K562 (cell line): Measurements from ENCODE around the gene MPL. TPM values are rescaled to one million over a fixed set of nuclear protein-coding genes. Genes with fewer than 3 reads are reported as not detected.

Source experiments
- ATAC-seq: fragments of 200-7000 bp; cut with Tn5 transposase; 3 replicates; pipeline ENCODE4 v1.9.1; 2020; ENCODE audit warnings: moderate library complexity
- BruUV-seq: library from RNA; stranded (reverse); fragments of 400-500 nt; replicated peaks from 2 replicates; lab custom pipeline; 2021; lab: Mats Ljungman, UMichigan
- CTCF ChIA-PET: fragments of 300-600 bp; formaldehyde crosslinking; extraction: SDS; loops from one replicate; lab custom pipeline; 2021; ENCODE audit warnings: low intra/inter-chr PET ratio; lab: Yijun Ruan, JAX
- POLR2A ChIA-PET: fragments of 300-600, 350-650 bp; sonication (Branson Sonifier 250); formaldehyde crosslinking; extraction: SDS; loops from one replicate; lab custom pipeline; 2021; ENCODE audit warnings: antibody characterized with exemption, inconsistent platforms; lab: Yijun Ruan, JAX
- DNase-seq, 4 experiments: peaks; one replicate each; pipeline versions ENCODE4 v3.0.0 to v3.0.0-alpha.2; 2011 to 2018; ENCODE audit warnings: low spot score in 3 of 4, mixed read lengths in 3 of 4; ENCODE audit errors: extremely low read depth in 1 of 4
- FAIRE-seq: peaks from 2 replicates; lab custom pipeline; 2011; peaks lifted over from hg19 to GRCh38; lab: Jason Lieb, UNC
- H2AFZ ChIP-seq: 2 replicates; pipeline ENCODE4 v1.6.0; 2011; ENCODE audit warnings: low read depth, low read length, control low read depth, inconsistent platforms
- H3K27ac ChIP-seq: fragments of 200-600 bp; 3 replicates; pipeline ENCODE4 v1.8.0; 2011; ENCODE audit warnings: low read depth, mild to moderate bottlenecking, control low read depth, inconsistent platforms, low read length, moderate library complexity, mixed read lengths; ENCODE audit errors: extremely low read depth
- H3K27me3 ChIP-seq, 2 experiments: fragments of 300-600 bp in 1 of 2; 2 replicates in 1 of 2; 3 replicates in 1 of 2; pipeline versions ENCODE4 v1.6.0 to v1.8.0; 2011; ENCODE audit warnings: inconsistent platforms in 2 of 2, low read length in 2 of 2, mild to moderate bottlenecking in 1 of 2, mixed read lengths in 1 of 2, moderate library complexity in 1 of 2; ENCODE audit not compliant: control insufficient read depth in 2 of 2, insufficient read depth in 2 of 2
- H3K36me3 ChIP-seq: fragments of 300-600 bp; 3 replicates; pipeline ENCODE4 v1.8.0; 2011; ENCODE audit warnings: mild to moderate bottlenecking, low read length, inconsistent platforms; ENCODE audit not compliant: control insufficient read depth, insufficient read depth
- H3K4me1 ChIP-seq, 2 experiments: fragments of 200-600 bp in 1 of 2; replicated peaks in 1 of 2; 2 replicates in 1 of 2; 3 replicates in 1 of 2; pipeline versions ENCODE4 v1.5.1 to v1.8.0; 2011; ENCODE audit warnings: inconsistent platforms in 2 of 2, low read length in 2 of 2, mild to moderate bottlenecking in 1 of 2, mixed read lengths in 1 of 2, moderate library complexity in 1 of 2; ENCODE audit not compliant: control insufficient read depth in 2 of 2, insufficient read depth in 2 of 2
- H3K4me2 ChIP-seq: 2 replicates; pipeline ENCODE4 v1.6.1; 2011; ENCODE audit warnings: low read length, control low read depth, inconsistent platforms, mixed read lengths; ENCODE audit not compliant: insufficient read depth
- H3K4me3 ChIP-seq: fragments of 200-600 bp; sonication (generic), shearing (Covaris generic); 2 replicates; pipeline ENCODE4 v1.5.1; 2016; ENCODE audit warnings: control low read depth, inconsistent platforms
- H3K79me2 ChIP-seq: fragments of 200-600 bp; 3 replicates; pipeline ENCODE4 v1.8.0; 2011; ENCODE audit warnings: low read length, inconsistent platforms; ENCODE audit not compliant: control insufficient read depth, insufficient read depth
- H3K9ac ChIP-seq, 2 experiments: 2 replicates each; pipeline versions ENCODE4 v1.6.0 to v1.6.1; 2011; ENCODE audit warnings: low read depth in 2 of 2, low read length in 2 of 2, control low read depth in 1 of 2, inconsistent platforms in 1 of 2, mild to moderate bottlenecking in 1 of 2, mixed read lengths in 1 of 2; ENCODE audit not compliant: insufficient read depth in 1 of 2
- H3K9me1 ChIP-seq: one replicate; pipeline ENCODE4 v1.6.0; 2011; ENCODE audit warnings: inconsistent platforms, mild to moderate bottlenecking, low read length, moderate library complexity; ENCODE audit not compliant: control insufficient read depth, insufficient read depth
- H3K9me3 ChIP-seq: replicated peaks from 2 replicates; pipeline ENCODE4 v1.5.1; 2011; ENCODE audit warnings: low read depth, low read length, inconsistent platforms; ENCODE audit not compliant: control insufficient read depth, insufficient read depth
- H4K20me1 ChIP-seq: replicated peaks from 2 replicates; pipeline ENCODE4 v1.6.1; 2011; ENCODE audit warnings: low read length, inconsistent platforms, mixed read lengths; ENCODE audit not compliant: control insufficient read depth, insufficient read depth
- BACH1 ChIP-seq: fragments of 200-800 bp; sonication (Bioruptor generic); IDR thresholded peaks from 2 replicates; pipeline ENCODE4 v1.6.1; 2016; ENCODE audit warnings: missing genetic modification characterization, missing compliant biosample characterization
- BCOR ChIP-seq: fragments of 450-650 bp; IDR thresholded peaks from 2 replicates; pipeline ENCODE4 v1.6.1; 2016
- CBX1 ChIP-seq: sonication (generic); IDR thresholded peaks from 2 replicates; pipeline ENCODE4 v1.6.1; 2016; ENCODE audit warnings: antibody characterized with exemption, low read depth, mild to moderate bottlenecking
- CBX5 ChIP-seq: IDR thresholded peaks from 2 replicates; pipeline ENCODE4 v1.6.1; 2014; ENCODE audit warnings: low read depth, borderline replicate concordance
- EP400 ChIP-seq: fragments of 450-650 bp; IDR thresholded peaks from 2 replicates; pipeline ENCODE4 v1.6.1; 2017; ENCODE audit warnings: antibody characterized with exemption, mild to moderate bottlenecking, moderate library complexity
- EZH2 ChIP-seq: IDR thresholded peaks from 2 replicates; pipeline ENCODE4 v1.6.1; 2012; ENCODE audit warnings: low read depth, mild to moderate bottlenecking, inconsistent platforms, low read length, borderline replicate concordance
- FOSL1 ChIP-seq: fragments of 200-800 bp; sonication (Bioruptor generic); conservative IDR thresholded peaks from 2 replicates; pipeline ENCODE4 v1.6.1; 2016; ENCODE audit warnings: missing genetic modification characterization, missing compliant biosample characterization
- HMG20B ChIP-seq: fragments of 250-450 bp; sonication (Bioruptor Pico); IDR thresholded peaks from 2 replicates; pipeline ENCODE4 v1.5.0; 2021; ENCODE audit warnings: mild to moderate bottlenecking
- JUND ChIP-seq, 2 experiments: IDR thresholded peaks; 2 replicates in 1 of 2; 3 replicates in 1 of 2; pipeline ENCODE4 v1.6.1; 2011; ENCODE audit warnings: borderline replicate concordance in 2 of 2, low read depth in 2 of 2, low read length in 2 of 2, improper control_type of control experiment in 1 of 2, missing biosample characterization in 1 of 2, missing genetic modification characterization in 1 of 2, missing genetic modification reagents in 1 of 2
- KLF10 ChIP-seq: fragments of 250-450 bp; sonication (Bioruptor Pico); IDR thresholded peaks from 2 replicates; pipeline ENCODE4 v1.6.1; 2021; ENCODE audit warnings: matching md5 sums
- PRMT5 ChIP-seq: sonication (generic); formaldehyde crosslinking; IDR thresholded peaks from 2 replicates; pipeline ENCODE4 v1.5.0; 2020; ENCODE audit warnings: missing genetic modification reagents
- SMAD2 ChIP-seq: fragments of 150-350 bp; IDR thresholded peaks from 2 replicates; pipeline ENCODE4 v1.6.1; 2014; ENCODE audit warnings: low read depth, mild to moderate bottlenecking, low read length
- ZBTB1 ChIP-seq: sonication (generic); formaldehyde crosslinking; IDR thresholded peaks from 2 replicates; pipeline ENCODE4 v1.8.1; 2023; ENCODE audit warnings: missing genetic modification reagents, low read depth, mild to moderate bottlenecking, borderline replicate concordance
- WGBS: fragments of 100-300 bp; shearing (Covaris generic); methylation state at CpG from one replicate; pipeline ENCODE4 v1.1.6; 2016; ENCODE audit warnings: low coverage, mixed read lengths; ENCODE audit not compliant: insufficient coverage; ENCODE audit errors: missing lambda C conversion rate; 5-methylcytosine and 5-hydroxymethylcytosine counted together
- in situ Hi-C: fragments of 300-500 bp; cut with MboI; formaldehyde crosslinking; loops from 4 replicates; pipeline ENCODE4 v1.15.0; 2018; ENCODE audit warnings: inconsistent platforms, mixed read lengths
- intact Hi-C: fragments of 100-400 bp; cut with micrococcal nuclease; formaldehyde crosslinking; loops from 2 replicates; pipeline ENCODE4 v1.14.2; 2022
- polyA plus RNA-seq, 8 experiments: library from polyadenylated mRNA; depleted of rRNA in 4 of 8; stranded (reverse) in 5 of 8; unstranded in 3 of 8; fragments of >200 nt; fragmentation: Nextera tagmentation in 2 of 8; fragmentation: Illumina TruSeq in 1 of 8; extraction: Ambion mirVana in 2 of 8; extraction: Trizol in 1 of 8; gene quantifications; 2 replicates each; pipeline versions ENCODE4 v1.2.1 to v1.2.3, GENCODE V29; 2011 to 2014; ENCODE audit warnings: inconsistent platforms in 1 of 8, missing spikeins in 1 of 8
- total RNA-seq, 7 experiments: library from RNA; depleted of rRNA in 6 of 7; stranded (reverse); fragments of >200 nt in 6 of 7; fragmentation: Illumina TruSeq in 2 of 7; extraction: Trizol in 2 of 7; gene quantifications; 2 replicates each; pipeline versions ENCODE4 v1.2.1 to v1.2.3, GENCODE V29; 2011 to 2021; ENCODE audit warnings: low replicate concordance in 1 of 7
- TF ChIP-seq, protein P1 (sequence below), 2 experiments: fragments of 450-650 bp in 1 of 2; sonication (generic) in 1 of 2; formaldehyde crosslinking in 1 of 2; IDR thresholded peaks in 1 of 2; conservative IDR thresholded peaks in 1 of 2; 2 replicates each; pipeline versions ENCODE4 v1.6.1 to v1.8.1; 2016 to 2023; ENCODE audit warnings: mild to moderate bottlenecking in 2 of 2, moderate library complexity in 2 of 2, inconsistent platforms in 1 of 2, missing genetic modification reagents in 1 of 2
- TF ChIP-seq, protein P2 (sequence below): fragments of 450-650 bp; IDR thresholded peaks from 2 replicates; pipeline ENCODE4 v1.6.1; 2016; ENCODE audit warnings: missing biosample characterization, missing genetic modification characterization
- TF ChIP-seq, protein P3 (sequence below): fragments of 250-450 bp; sonication (Bioruptor Pico); IDR thresholded peaks from 2 replicates; pipeline ENCODE4 v1.5.0; 2021
- TF ChIP-seq, protein P4 (sequence below): fragments of 250-450 bp; sonication (Bioruptor Pico); IDR thresholded peaks from 2 replicates; pipeline ENCODE4 v1.8.0; 2021; ENCODE audit warnings: borderline replicate concordance, mild to moderate bottlenecking, moderate library complexity; ENCODE audit not compliant: poor library complexity, severe bottlenecking

Gene MPL
- total and polyA plus RNA-seq, 9 of the 15 experiments (the other 6 are each of a cell fraction or from before 2014, with no cell fraction given) = not detected

DNA sequence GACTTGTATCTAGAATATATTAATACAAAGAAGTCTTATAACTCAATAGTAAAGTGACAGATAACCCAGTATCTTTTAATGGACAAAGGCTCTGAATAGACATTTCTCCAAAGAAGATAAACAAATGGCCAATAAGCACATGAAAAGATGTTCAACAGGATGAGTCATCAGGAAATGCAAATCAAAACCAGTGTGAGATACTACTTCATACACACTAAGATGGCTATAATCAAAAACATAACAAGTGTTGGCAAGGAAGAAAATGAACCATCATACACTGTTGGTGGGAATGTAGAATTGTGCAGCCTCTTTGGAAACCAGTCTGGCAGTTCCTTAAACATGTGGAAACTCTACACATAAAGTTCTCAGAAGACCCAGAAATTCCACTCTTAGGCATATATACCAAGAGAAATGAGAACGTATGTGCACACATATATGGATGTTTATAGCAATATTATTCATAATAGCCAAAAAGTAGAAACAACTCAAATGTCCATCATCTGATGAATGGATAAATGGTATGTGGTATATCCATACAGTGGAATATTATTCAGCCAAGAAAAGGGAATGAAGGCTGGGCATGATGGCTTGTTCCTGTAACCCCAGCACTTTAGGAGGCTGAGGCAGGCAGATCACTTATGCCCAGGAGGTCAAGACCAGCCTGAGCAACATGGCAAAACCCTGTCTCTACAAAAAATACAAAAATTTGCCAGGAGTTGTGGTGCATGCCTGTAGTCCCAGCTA is 9.9 kb upstream of the MPL start:
- ChIA-PET CTCF (no interaction called here), POLR2A (no interaction called here)
- H3K9me3 ChIP-seq = peaks cover 13% of the 10 kb centered on the region
- H3K4me3 ChIP-seq = no peak overlapping the region
- FAIRE-seq = no peak
- intact Hi-C loops (no loop called here), in situ Hi-C loops (no loop called here)
- H3K4me2 ChIP-seq = no peak overlapping the region
- H3K27me3 ChIP-seq = no peaks in the 10 kb centered on the region
- no peaks in the 10 kb centered on the region for H4K20me1 ChIP-seq
- no peaks in the 10 kb centered on the region; the same call in 2 of the 3 replicates for H3K36me3 ChIP-seq
- no TSS peak for BruUV-seq
- no peaks in the 10 kb centered on the region for H3K79me2 ChIP-seq
- no peak overlapping the region for H2AFZ ChIP-seq
- peaks cover 15 to 20% of the 10 kb centered on the region in 2 experiments for H3K4me1 ChIP-seq
- no peak for ATAC-seq
- no peak overlapping the region for H3K27ac ChIP-seq
- H3K9ac ChIP-seq = no peak overlapping the region
- H3K9me1 ChIP-seq = no peaks in the 10 kb centered on the region
- WGBS = 55% methylated on average over 1 of the region's 1 CpG
- DNase-seq = no peak
- peak; percentile 43; the same call in 1 of the 2 replicates for TF ChIP-seq CBX1
- TF ChIP-seq, protein P1, sequence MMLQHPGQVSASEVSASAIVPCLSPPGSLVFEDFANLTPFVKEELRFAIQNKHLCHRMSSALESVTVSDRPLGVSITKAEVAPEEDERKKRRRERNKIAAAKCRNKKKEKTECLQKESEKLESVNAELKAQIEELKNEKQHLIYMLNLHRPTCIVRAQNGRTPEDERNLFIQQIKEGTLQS (IDR thresholded peaks at IDR 0.05) = peak; percentile 72
- TF ChIP-seq, protein P1 (CRISPR knock-in tag; conservative IDR thresholded peaks at IDR 0.05) = no peak
- TF ChIP-seq JUND (IDR thresholded peaks at IDR 0.05; ENCODE audit: borderline replicate concordance, low read depth, low read length) = 0 out of 2 replicates have a peak, but pooled peaks have one; percentile 16
- no peak; the same call in 2 of the 3 replicates for TF ChIP-seq JUND (tag; IDR thresholded peaks at IDR 0.05; ENCODE audit: borderline replicate concordance, low read depth, low read length)
- TF ChIP-seq, protein P2, sequence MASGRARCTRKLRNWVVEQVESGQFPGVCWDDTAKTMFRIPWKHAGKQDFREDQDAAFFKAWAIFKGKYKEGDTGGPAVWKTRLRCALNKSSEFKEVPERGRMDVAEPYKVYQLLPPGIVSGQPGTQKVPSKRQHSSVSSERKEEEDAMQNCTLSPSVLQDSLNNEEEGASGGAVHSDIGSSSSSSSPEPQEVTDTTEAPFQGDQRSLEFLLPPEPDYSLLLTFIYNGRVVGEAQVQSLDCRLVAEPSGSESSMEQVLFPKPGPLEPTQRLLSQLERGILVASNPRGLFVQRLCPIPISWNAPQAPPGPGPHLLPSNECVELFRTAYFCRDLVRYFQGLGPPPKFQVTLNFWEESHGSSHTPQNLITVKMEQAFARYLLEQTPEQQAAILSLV = no peak
- TF ChIP-seq ZBTB1 (CRISPR knock-in tag) = no peak
- TF ChIP-seq BACH1 (tag) = no peak
- TF ChIP-seq, protein P3, sequence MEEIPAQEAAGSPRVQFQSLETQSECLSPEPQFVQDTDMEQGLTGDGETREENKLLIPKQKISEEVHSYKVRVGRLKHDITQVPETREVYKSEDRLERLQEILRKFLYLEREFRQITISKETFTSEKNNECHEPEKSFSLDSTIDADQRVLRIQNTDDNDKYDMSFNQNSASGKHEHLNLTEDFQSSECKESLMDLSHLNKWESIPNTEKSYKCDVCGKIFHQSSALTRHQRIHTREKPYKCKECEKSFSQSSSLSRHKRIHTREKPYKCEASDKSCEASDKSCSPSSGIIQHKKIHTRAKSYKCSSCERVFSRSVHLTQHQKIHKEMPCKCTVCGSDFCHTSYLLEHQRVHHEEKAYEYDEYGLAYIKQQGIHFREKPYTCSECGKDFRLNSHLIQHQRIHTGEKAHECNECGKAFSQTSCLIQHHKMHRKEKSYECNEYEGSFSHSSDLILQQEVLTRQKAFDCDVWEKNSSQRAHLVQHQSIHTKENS (CRISPR knock-in tag) = no peak
- TF ChIP-seq, protein P4, sequence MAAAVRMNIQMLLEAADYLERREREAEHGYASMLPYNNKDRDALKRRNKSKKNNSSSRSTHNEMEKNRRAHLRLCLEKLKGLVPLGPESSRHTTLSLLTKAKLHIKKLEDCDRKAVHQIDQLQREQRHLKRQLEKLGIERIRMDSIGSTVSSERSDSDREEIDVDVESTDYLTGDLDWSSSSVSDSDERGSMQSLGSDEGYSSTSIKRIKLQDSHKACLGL (CRISPR knock-in tag) = no peak
- TF ChIP-seq CBX5 = peak; percentile 12; the same call in 1 of the 2 replicates
- TF ChIP-seq FOSL1 (tag) = peak; percentile 44; the same call in 1 of the 2 replicates
- TF ChIP-seq EP400 = 0 out of 2 replicates have a peak, but pooled peaks have one; percentile 14
- no peak for TF ChIP-seq EZH2
- TF ChIP-seq PRMT5 (CRISPR knock-in tag) = no peak
- peak; percentile 79 for TF ChIP-seq BCOR
- no peak for TF ChIP-seq HMG20B (CRISPR knock-in tag)
- no peak for TF ChIP-seq SMAD2
- TF ChIP-seq KLF10 (CRISPR knock-in tag) = no peak
